ENCODE data around the gene PPM1F.

DNA sequence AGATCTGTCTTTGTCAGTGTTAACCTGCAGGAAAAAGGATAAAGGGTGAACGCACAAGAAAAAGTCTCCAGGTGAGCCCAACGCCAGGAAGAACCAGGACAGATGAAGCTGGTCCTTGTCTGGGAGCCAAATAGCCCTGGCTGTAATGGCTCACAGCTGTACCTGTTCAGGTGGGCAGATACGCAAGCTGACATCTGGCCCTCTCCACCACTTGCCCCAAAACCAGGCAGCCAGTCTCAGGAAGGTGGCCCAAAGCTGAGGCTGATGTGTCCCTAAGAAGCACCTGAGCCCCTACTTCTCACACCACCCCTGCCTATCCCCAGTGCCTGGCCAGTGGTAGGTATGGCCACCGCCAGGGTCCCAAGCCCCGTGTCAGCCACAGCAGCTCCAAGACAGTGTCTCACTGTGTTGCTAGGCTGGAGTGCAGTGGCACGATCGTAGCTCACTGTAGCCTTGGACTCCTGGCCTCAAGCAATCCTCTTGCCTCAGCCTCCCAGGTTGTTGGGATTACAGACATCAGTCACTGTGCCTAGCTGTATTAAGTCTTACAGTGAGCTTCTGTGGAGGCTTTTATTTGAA, 15.1 kb upstream of the PPM1F start:
- TF ChIP-seq POLR2A (IDR thresholded peaks at IDR 0.05), result no peak
- TF ChIP-seq, protein P1, sequence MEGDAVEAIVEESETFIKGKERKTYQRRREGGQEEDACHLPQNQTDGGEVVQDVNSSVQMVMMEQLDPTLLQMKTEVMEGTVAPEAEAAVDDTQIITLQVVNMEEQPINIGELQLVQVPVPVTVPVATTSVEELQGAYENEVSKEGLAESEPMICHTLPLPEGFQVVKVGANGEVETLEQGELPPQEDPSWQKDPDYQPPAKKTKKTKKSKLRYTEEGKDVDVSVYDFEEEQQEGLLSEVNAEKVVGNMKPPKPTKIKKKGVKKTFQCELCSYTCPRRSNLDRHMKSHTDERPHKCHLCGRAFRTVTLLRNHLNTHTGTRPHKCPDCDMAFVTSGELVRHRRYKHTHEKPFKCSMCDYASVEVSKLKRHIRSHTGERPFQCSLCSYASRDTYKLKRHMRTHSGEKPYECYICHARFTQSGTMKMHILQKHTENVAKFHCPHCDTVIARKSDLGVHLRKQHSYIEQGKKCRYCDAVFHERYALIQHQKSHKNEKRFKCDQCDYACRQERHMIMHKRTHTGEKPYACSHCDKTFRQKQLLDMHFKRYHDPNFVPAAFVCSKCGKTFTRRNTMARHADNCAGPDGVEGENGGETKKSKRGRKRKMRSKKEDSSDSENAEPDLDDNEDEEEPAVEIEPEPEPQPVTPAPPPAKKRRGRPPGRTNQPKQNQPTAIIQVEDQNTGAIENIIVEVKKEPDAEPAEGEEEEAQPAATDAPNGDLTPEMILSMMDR (IDR thresholded peaks at IDR 0.05), result no peak
- no peak for TF ChIP-seq EP300 (IDR thresholded peaks at IDR 0.05)
- TF ChIP-seq POLR2AphosphoS5 (IDR thresholded peaks at IDR 0.05), result no peak
